Measurements from ENCODE around the gene OSTF1.

DNA sequence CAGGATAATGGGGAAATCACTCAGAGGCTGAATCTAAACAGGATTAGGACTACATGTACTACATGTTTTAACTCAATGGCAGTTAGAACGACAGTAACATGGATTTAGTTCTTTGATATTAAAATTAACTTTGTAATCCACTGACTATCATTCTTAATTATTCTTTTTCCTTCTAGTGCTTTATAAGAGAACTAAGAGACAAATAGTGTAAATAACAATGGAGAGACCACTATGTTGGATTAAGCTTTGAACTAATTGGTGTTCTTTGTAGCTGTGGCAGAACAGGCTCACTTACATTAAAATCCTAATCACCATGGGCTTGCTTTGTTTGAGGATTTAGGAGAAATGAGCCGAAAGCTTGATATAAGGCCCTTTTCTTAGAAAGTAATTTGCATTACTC lies 19.1 kb upstream of the OSTF1 start:
- TF ChIP-seq, protein P1, sequence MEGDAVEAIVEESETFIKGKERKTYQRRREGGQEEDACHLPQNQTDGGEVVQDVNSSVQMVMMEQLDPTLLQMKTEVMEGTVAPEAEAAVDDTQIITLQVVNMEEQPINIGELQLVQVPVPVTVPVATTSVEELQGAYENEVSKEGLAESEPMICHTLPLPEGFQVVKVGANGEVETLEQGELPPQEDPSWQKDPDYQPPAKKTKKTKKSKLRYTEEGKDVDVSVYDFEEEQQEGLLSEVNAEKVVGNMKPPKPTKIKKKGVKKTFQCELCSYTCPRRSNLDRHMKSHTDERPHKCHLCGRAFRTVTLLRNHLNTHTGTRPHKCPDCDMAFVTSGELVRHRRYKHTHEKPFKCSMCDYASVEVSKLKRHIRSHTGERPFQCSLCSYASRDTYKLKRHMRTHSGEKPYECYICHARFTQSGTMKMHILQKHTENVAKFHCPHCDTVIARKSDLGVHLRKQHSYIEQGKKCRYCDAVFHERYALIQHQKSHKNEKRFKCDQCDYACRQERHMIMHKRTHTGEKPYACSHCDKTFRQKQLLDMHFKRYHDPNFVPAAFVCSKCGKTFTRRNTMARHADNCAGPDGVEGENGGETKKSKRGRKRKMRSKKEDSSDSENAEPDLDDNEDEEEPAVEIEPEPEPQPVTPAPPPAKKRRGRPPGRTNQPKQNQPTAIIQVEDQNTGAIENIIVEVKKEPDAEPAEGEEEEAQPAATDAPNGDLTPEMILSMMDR (IDR thresholded peaks at IDR 0.05): no peak
- no peak for TF ChIP-seq POLR2AphosphoS5 (IDR thresholded peaks at IDR 0.05)
- no peak for TF ChIP-seq POLR2A (IDR thresholded peaks at IDR 0.05)

Data from breast epithelium (tissue), 3 donors.